SHP77 (cell line): ENCODE measurements around the gene CHRNA4.
"Not testable (repeated sequence)": the region's sequence is repeated elsewhere in the genome, so short reads cannot be mapped to it uniquely, and the experiment has no call there.

Experiments used
- DNase-seq, 2 experiments: peaks; one replicate each; lab custom pipeline; 2025; lab: John Stamatoyannopoulos, UW

CHRNA4 gene

GRCh38 chr20:63309261-63310071 lies 51.7 kb downstream of the CHRNA4 start:
- DNase-seq: peak; percentile 47 to 68

GRCh38 chr20:63308218-63308911 lies 52.8 kb downstream of the CHRNA4 start:
- DNase-seq: no peak

GRCh38 chr20:63307538-63308217 lies 53.5 kb downstream of the CHRNA4 start:
- no peak for DNase-seq

- no peak for DNase-seq
Measured at GRCh38 chr20:63306673-63307537, 54.2 kb downstream of the CHRNA4 start.

- not testable (repeated sequence) for DNase-seq
Measured at GRCh38 chr20:63305933-63306672, 55.0 kb downstream of the CHRNA4 start.

GRCh38 chr20:63305393-63305792 lies 55.8 kb downstream of the CHRNA4 start:
- no peak for DNase-seq

- DNase-seq: no peak
Measured at GRCh38 chr20:63303095-63303666, 58.0 kb downstream of the CHRNA4 start.

- DNase-seq: no peak
Measured at GRCh38 chr20:63301671-63302070, 59.5 kb downstream of the CHRNA4 start.

- no peak for DNase-seq
Measured at GRCh38 chr20:63298731-63299312, 62.3 kb downstream of the CHRNA4 start.

- DNase-seq: no peak
Measured at GRCh38 chr20:63297796-63298572, 63.2 kb downstream of the CHRNA4 start.

GRCh38 chr20:63297371-63297781 lies 63.8 kb downstream of the CHRNA4 start:
- no peak for DNase-seq

GRCh38 chr20:63296531-63297299 lies 64.4 kb downstream of the CHRNA4 start:
- DNase-seq: no peak

- DNase-seq: no peak
Measured at GRCh38 chr20:63295846-63296245, 65.3 kb downstream of the CHRNA4 start.

- DNase-seq: no peak
Measured at GRCh38 chr20:63295422-63295821, 65.7 kb downstream of the CHRNA4 start.

- DNase-seq: no peak
Measured at GRCh38 chr20:63295018-63295417, 66.1 kb downstream of the CHRNA4 start.

- DNase-seq: no peak
Measured at GRCh38 chr20:63294536-63294900, 66.6 kb downstream of the CHRNA4 start.

- no peak for DNase-seq
Measured at GRCh38 chr20:63293871-63294535, 67.1 kb downstream of the CHRNA4 start.

- no peak for DNase-seq
Measured at GRCh38 chr20:63293456-63293855, 67.7 kb downstream of the CHRNA4 start.
